DOHH2 (cell line): ENCODE measurements around the gene TMEM181.

Experiments
- EZH2phosphoT487 ChIP-seq: fragments of 200-600 bp; sonication (generic); IDR thresholded peaks from 2 replicates; pipeline ENCODE4 v1.6.1; 2017; ENCODE audit warnings: borderline replicate concordance, mild to moderate bottlenecking, antibody characterized with exemption, low read length, moderate library complexity, mixed read lengths
- TF ChIP-seq, protein P1 (sequence below): fragments of 200-600 bp; sonication (generic); IDR thresholded peaks from one replicate; pipeline ENCODE4 v1.5.1; 2014; ENCODE audit warnings: antibody characterized with exemption, mild to moderate bottlenecking, low read depth, low read length; ENCODE audit not compliant: poor library complexity, severe bottlenecking

- TF ChIP-seq, protein P1, sequence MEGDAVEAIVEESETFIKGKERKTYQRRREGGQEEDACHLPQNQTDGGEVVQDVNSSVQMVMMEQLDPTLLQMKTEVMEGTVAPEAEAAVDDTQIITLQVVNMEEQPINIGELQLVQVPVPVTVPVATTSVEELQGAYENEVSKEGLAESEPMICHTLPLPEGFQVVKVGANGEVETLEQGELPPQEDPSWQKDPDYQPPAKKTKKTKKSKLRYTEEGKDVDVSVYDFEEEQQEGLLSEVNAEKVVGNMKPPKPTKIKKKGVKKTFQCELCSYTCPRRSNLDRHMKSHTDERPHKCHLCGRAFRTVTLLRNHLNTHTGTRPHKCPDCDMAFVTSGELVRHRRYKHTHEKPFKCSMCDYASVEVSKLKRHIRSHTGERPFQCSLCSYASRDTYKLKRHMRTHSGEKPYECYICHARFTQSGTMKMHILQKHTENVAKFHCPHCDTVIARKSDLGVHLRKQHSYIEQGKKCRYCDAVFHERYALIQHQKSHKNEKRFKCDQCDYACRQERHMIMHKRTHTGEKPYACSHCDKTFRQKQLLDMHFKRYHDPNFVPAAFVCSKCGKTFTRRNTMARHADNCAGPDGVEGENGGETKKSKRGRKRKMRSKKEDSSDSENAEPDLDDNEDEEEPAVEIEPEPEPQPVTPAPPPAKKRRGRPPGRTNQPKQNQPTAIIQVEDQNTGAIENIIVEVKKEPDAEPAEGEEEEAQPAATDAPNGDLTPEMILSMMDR, result no peak
- TF ChIP-seq EZH2phosphoT487, result no peak
Observed at GRCh38 chr6:158586652-158587051, 26.8 kb downstream of the TMEM181 start.
